SU-DHL-6 (cell line): ENCODE results near the gene HOXD10.

Experiments
- H2AFZ ChIP-seq: fragments of 200-600 bp; sonication (generic); 2 replicates; pipeline ENCODE4 v1.6.1; 2014; ENCODE audit warnings: low read depth, mild to moderate bottlenecking, moderate library complexity, mixed read lengths, antibody characterized with exemption, low read length; ENCODE audit not compliant: severe bottlenecking
- H3F3A ChIP-seq: fragments of 200-600 bp; shearing (Covaris generic); 2 replicates; pipeline ENCODE4 v1.6.0; 2016; ENCODE audit warnings: antibody characterized with exemption, mild to moderate bottlenecking; ENCODE audit not compliant: insufficient read depth
- H3K27ac ChIP-seq: fragments of 200-600 bp; sonication (generic); 2 replicates; pipeline ENCODE4 v1.5.1; 2016; ENCODE audit warnings: low read depth, mild to moderate bottlenecking, low read length, moderate library complexity, mixed read lengths
- H3K27me3 ChIP-seq: fragments of 200-600 bp; sonication (generic), shearing (Covaris generic); 2 replicates; pipeline ENCODE4 v1.6.0; 2014; ENCODE audit warnings: mild to moderate bottlenecking, low read length
- H3K36me3 ChIP-seq: fragments of 200-600 bp; sonication (generic); 2 replicates; pipeline ENCODE4 v1.6.1; 2014; ENCODE audit warnings: mild to moderate bottlenecking, low read length, mixed read lengths
- H3K4me2 ChIP-seq: fragments of 300-600, 200-600 bp; shearing (Covaris generic), sonication (generic); 2 replicates; pipeline ENCODE4 v1.6.0; 2014; ENCODE audit warnings: low read length, low read depth, mild to moderate bottlenecking; ENCODE audit not compliant: poor library complexity, severe bottlenecking
- H3K4me3 ChIP-seq: fragments of 200-600 bp; sonication (generic); 2 replicates; pipeline ENCODE4 v1.5.1; 2014; ENCODE audit warnings: antibody characterized with exemption, low read length, mild to moderate bottlenecking, mixed read lengths; ENCODE audit not compliant: insufficient read depth, poor library complexity, severe bottlenecking
- H3K79me2 ChIP-seq: fragments of 200-600 bp; sonication (generic); 2 replicates; pipeline ENCODE4 v1.6.1; 2014; ENCODE audit warnings: mild to moderate bottlenecking, low read length, moderate library complexity; ENCODE audit not compliant: insufficient read depth
- H3K9ac ChIP-seq: fragments of 200-600 bp; sonication (generic); 2 replicates; pipeline ENCODE4 v1.7.0; 2014; ENCODE audit warnings: mild to moderate bottlenecking, low read length
- H3K9me2 ChIP-seq: fragments of 200-600 bp; sonication (generic); replicated peaks from 2 replicates; pipeline ENCODE4 v1.6.1; 2014; ENCODE audit warnings: low read length; ENCODE audit not compliant: insufficient read depth
- H3K9me3 ChIP-seq: fragments of 200-600 bp; sonication (generic); 2 replicates; pipeline ENCODE4 v1.6.1; 2014; ENCODE audit warnings: low read length, mixed read lengths; ENCODE audit not compliant: insufficient read depth
- H4K20me1 ChIP-seq: fragments of 200-600 bp; sonication (generic); 2 replicates; pipeline ENCODE4 v1.6.1; 2014; ENCODE audit warnings: low read depth, mild to moderate bottlenecking, antibody characterized with exemption, low read length, moderate library complexity, mixed read lengths
- EZH2phosphoT487 ChIP-seq: fragments of 200-600 bp; sonication (generic), shearing (Covaris generic); conservative IDR thresholded peaks from 2 replicates; pipeline ENCODE4 v1.6.1; 2018; ENCODE audit warnings: mild to moderate bottlenecking, antibody characterized with exemption, low read length, moderate library complexity, mixed read lengths
- TF ChIP-seq, protein P1 (sequence below): fragments of 200-600 bp; sonication (generic); IDR thresholded peaks from one replicate; pipeline ENCODE4 v1.5.1; 2017; ENCODE audit warnings: antibody characterized with exemption, mild to moderate bottlenecking, low read length, moderate library complexity; ENCODE audit not compliant: insufficient read depth, poor library complexity, severe bottlenecking

The HOXD10 gene

GRCh38 chr2:176147210-176147799 lies 30.7 kb downstream of the HOXD10 start:
- no peak overlapping the region for H2AFZ ChIP-seq
- no peak overlapping the region for H3K9ac ChIP-seq
- H3K4me3 ChIP-seq, result no peak overlapping the region
- H4K20me1 ChIP-seq, result no peaks in the 10 kb centered on the region
- H3K36me3 ChIP-seq, result no peaks in the 10 kb centered on the region
- no peak overlapping the region for H3K4me2 ChIP-seq
- H3K9me3 ChIP-seq, result no peaks in the 10 kb centered on the region
- H3F3A ChIP-seq, result no peaks in the 10 kb centered on the region
- no peaks in the 10 kb centered on the region for H3K79me2 ChIP-seq
- H3K27me3 ChIP-seq, result no peaks in the 10 kb centered on the region
- TF ChIP-seq EZH2phosphoT487, result no peak
- TF ChIP-seq, protein P1, sequence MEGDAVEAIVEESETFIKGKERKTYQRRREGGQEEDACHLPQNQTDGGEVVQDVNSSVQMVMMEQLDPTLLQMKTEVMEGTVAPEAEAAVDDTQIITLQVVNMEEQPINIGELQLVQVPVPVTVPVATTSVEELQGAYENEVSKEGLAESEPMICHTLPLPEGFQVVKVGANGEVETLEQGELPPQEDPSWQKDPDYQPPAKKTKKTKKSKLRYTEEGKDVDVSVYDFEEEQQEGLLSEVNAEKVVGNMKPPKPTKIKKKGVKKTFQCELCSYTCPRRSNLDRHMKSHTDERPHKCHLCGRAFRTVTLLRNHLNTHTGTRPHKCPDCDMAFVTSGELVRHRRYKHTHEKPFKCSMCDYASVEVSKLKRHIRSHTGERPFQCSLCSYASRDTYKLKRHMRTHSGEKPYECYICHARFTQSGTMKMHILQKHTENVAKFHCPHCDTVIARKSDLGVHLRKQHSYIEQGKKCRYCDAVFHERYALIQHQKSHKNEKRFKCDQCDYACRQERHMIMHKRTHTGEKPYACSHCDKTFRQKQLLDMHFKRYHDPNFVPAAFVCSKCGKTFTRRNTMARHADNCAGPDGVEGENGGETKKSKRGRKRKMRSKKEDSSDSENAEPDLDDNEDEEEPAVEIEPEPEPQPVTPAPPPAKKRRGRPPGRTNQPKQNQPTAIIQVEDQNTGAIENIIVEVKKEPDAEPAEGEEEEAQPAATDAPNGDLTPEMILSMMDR, result no peak
- H3K9me2 ChIP-seq, result no peaks in the 10 kb centered on the region
- H3K27ac ChIP-seq, result no peak overlapping the region

- no peak overlapping the region for H3K4me2 ChIP-seq
- H2AFZ ChIP-seq, result no peak overlapping the region
- no peaks in the 10 kb centered on the region for H3K27me3 ChIP-seq
- no peaks in the 10 kb centered on the region for H4K20me1 ChIP-seq
- no peaks in the 10 kb centered on the region for H3K9me2 ChIP-seq
- no peaks in the 10 kb centered on the region for H3K9me3 ChIP-seq
- no peaks in the 10 kb centered on the region for H3F3A ChIP-seq
- no peak for TF ChIP-seq EZH2phosphoT487
- TF ChIP-seq, protein P1, result no peak
- H3K36me3 ChIP-seq, result no peaks in the 10 kb centered on the region
- H3K4me3 ChIP-seq, result no peak overlapping the region
- no peaks in the 10 kb centered on the region for H3K79me2 ChIP-seq
- H3K27ac ChIP-seq, result no peak overlapping the region
- H3K9ac ChIP-seq, result no peak overlapping the region
Observed at GRCh38 chr2:176147800-176148496, 31.4 kb downstream of the HOXD10 start.

GRCh38 chr2:176148751-176149421 lies 32.3 kb downstream of the HOXD10 start:
- Histone ChIP-seq H3K79me2 (no peaks in the 10 kb centered on the region), H3K36me3 (no peaks in the 10 kb centered on the region), H3F3A (no peaks in the 10 kb centered on the region), H3K9me2 (no peaks in the 10 kb centered on the region), H3K4me3 (no peak overlapping the region), H3K27ac (no peak overlapping the region), H4K20me1 (no peaks in the 10 kb centered on the region), H3K4me2 (no peak overlapping the region), H3K9me3 (no peaks in the 10 kb centered on the region), H3K9ac (no peak overlapping the region), H2AFZ (no peak overlapping the region), H3K27me3 (no peaks in the 10 kb centered on the region)
- no peak for TF ChIP-seq EZH2phosphoT487
- TF ChIP-seq, protein P1, result no peak
